ENCODE data around the gene ADRA2B. TPM values are rescaled to one million over a fixed set of nuclear protein-coding genes. Genes with fewer than 3 reads are reported as not detected.
"Not testable (repeated sequence)": the region's sequence is repeated elsewhere in the genome, so short reads cannot be mapped to it uniquely, and the experiment has no call there.

ADRA2B gene
- total and polyA plus RNA-seq, 2 donors (not counting 1 experiment from before 2014, with no cell fraction given), result 0.07 TPM; not detected in 1

DNA sequence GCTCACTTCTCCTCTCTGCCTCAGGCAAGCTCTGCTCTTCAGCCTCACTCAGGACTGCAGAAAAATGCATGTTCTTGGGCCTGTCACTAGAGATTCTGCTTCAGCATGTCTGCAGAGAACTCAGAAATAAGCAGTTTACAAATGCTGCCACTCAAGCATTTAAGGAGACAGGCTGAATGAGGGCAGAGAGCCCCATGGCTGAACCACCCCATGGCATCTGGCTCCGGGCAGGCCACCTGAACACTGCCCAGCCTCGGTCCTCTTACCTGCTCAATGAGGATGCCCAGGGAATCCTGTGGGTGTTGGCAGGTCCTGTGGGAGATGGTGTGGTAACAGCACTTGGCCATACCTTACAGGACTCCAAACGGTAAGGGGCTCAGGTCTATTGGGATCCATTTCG is 50.4 kb downstream of the ADRA2B start:
- not testable (repeated sequence) for H3K79me2 ChIP-seq (ENCODE audit: control insufficient read depth, insufficient read depth, low read length); DNase-seq (ENCODE audit: low read depth in 2 of 2)

DNA sequence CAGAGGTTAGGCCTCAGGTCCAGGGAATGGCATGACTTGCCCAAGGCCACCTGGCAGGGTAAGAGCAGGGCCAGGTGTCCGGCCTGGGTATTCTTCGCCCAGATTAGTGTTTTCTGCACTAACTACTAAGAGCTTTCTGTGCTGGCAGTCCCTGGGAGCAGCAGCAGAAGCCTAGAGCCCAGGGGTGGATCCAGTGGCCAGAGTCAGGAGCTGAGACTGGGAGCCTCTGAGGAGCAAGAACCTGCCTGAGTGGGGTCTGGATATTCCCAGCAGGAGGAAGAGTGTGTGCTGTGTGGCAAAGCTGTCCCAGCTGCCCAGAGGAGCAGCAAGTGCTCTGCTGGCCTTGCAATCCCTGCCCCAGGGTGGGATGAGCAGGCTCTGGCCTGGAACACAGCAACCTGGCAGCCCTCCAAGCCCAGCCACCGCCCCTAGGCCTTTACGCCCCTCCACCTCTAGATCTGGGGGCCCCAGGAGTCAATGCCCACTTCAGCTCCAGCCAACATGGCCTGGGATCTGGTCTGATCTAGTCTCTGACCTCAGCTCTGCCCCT is 50.9 kb downstream of the ADRA2B start:
- Histone ChIP-seq H3K4me3 (replicated peaks in 1 of 4; ENCODE audit: control extremely low read depth in 1 of 4, insufficient read depth in 1 of 4, low read depth in 3 of 4, low read length in 4 of 4) (no peak overlapping the region), H2AFZ (ENCODE audit: low read length) (no peak overlapping the region), H3K9me3 (ENCODE audit: control insufficient read depth, insufficient read depth, low read depth, low read length) (no peaks in the 10 kb centered on the region), H3K79me2 (ENCODE audit: control insufficient read depth, insufficient read depth, low read length) (no peaks in the 10 kb centered on the region), H3K4me2 (ENCODE audit: extremely low read depth, insufficient read depth, low read length) (no peak overlapping the region), H3K36me3 (ENCODE audit: control insufficient read depth, insufficient read depth, low read length) (no peaks in the 10 kb centered on the region), H4K20me1 (ENCODE audit: control insufficient read depth, extremely low read depth, insufficient read depth, low read length) (no peaks in the 10 kb centered on the region), H3K27me3 (ENCODE audit: control insufficient read depth, insufficient read depth, low read length) (no peaks in the 10 kb centered on the region), H3K27ac (ENCODE audit: insufficient read depth, low read length) (no peak overlapping the region), H3K4me1 (ENCODE audit: control insufficient read depth, extremely low read depth, insufficient read depth, low read length) (no peaks in the 10 kb centered on the region), H3K9ac (ENCODE audit: insufficient read depth, low read length) (no peak overlapping the region)
- TF ChIP-seq, protein P1, sequence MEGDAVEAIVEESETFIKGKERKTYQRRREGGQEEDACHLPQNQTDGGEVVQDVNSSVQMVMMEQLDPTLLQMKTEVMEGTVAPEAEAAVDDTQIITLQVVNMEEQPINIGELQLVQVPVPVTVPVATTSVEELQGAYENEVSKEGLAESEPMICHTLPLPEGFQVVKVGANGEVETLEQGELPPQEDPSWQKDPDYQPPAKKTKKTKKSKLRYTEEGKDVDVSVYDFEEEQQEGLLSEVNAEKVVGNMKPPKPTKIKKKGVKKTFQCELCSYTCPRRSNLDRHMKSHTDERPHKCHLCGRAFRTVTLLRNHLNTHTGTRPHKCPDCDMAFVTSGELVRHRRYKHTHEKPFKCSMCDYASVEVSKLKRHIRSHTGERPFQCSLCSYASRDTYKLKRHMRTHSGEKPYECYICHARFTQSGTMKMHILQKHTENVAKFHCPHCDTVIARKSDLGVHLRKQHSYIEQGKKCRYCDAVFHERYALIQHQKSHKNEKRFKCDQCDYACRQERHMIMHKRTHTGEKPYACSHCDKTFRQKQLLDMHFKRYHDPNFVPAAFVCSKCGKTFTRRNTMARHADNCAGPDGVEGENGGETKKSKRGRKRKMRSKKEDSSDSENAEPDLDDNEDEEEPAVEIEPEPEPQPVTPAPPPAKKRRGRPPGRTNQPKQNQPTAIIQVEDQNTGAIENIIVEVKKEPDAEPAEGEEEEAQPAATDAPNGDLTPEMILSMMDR (conservative IDR thresholded peaks at IDR 0.05 in 1 of 2, IDR thresholded peaks at IDR 0.05 in 1 of 2; ENCODE audit: low read depth in 1 of 2, low read length in 2 of 2), result no peak
- TF ChIP-seq EZH2 (IDR thresholded peaks at IDR 0.05; ENCODE audit: low read length, missing control alignments), result no peak
- DNase-seq (ENCODE audit: low read depth in 2 of 2), result no peak

More for the DNA sequence above, 50.4 kb downstream of the ADRA2B start:
- H3K4me1 ChIP-seq (ENCODE audit: control insufficient read depth, extremely low read depth, insufficient read depth, low read length); H3K36me3 ChIP-seq (ENCODE audit: control insufficient read depth, insufficient read depth, low read length); H3K27me3 ChIP-seq (ENCODE audit: control insufficient read depth, insufficient read depth, low read length); H3K4me2 ChIP-seq (ENCODE audit: extremely low read depth, insufficient read depth, low read length); H3K9ac ChIP-seq (ENCODE audit: insufficient read depth, low read length); H4K20me1 ChIP-seq (ENCODE audit: control insufficient read depth, extremely low read depth, insufficient read depth, low read length); H3K4me3 ChIP-seq (replicated peaks in 1 of 4; ENCODE audit: control extremely low read depth in 1 of 4, insufficient read depth in 1 of 4, low read depth in 3 of 4, low read length in 4 of 4); H3K27ac ChIP-seq (ENCODE audit: insufficient read depth, low read length); H3K9me3 ChIP-seq (ENCODE audit: control insufficient read depth, insufficient read depth, low read depth, low read length); H2AFZ ChIP-seq (ENCODE audit: low read length): not testable (repeated sequence)

DNA sequence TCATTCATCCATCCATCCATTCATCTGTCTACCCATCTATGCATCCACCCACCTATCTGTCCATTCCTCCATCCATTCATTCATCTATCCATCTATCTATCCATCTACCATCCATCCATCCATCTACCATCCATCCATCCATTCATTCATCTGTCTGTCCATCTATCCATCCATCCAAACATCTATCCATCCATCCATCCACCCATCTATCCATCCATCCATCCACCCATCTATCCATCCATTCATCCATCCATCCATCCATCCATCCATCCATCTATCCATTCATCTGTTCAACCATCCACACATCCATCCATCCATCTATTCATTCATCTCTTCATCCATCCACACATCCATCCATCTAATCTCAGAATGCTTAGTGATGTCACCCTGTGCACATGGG is 51.6 kb downstream of the ADRA2B start:
- H3K4me3 ChIP-seq (replicated peaks in 1 of 4; ENCODE audit: control extremely low read depth in 1 of 4, insufficient read depth in 1 of 4, low read depth in 3 of 4, low read length in 4 of 4); H3K27ac ChIP-seq (ENCODE audit: insufficient read depth, low read length); H3K9ac ChIP-seq (ENCODE audit: insufficient read depth, low read length); DNase-seq (ENCODE audit: low read depth in 2 of 2); H3K79me2 ChIP-seq (ENCODE audit: control insufficient read depth, insufficient read depth, low read length); H3K4me2 ChIP-seq (ENCODE audit: extremely low read depth, insufficient read depth, low read length); H3K27me3 ChIP-seq (ENCODE audit: control insufficient read depth, insufficient read depth, low read length); H3K4me1 ChIP-seq (ENCODE audit: control insufficient read depth, extremely low read depth, insufficient read depth, low read length); H3K9me3 ChIP-seq (ENCODE audit: control insufficient read depth, insufficient read depth, low read depth, low read length); H3K36me3 ChIP-seq (ENCODE audit: control insufficient read depth, insufficient read depth, low read length); H4K20me1 ChIP-seq (ENCODE audit: control insufficient read depth, extremely low read depth, insufficient read depth, low read length); H2AFZ ChIP-seq (ENCODE audit: low read length): not testable (repeated sequence)

DNA sequence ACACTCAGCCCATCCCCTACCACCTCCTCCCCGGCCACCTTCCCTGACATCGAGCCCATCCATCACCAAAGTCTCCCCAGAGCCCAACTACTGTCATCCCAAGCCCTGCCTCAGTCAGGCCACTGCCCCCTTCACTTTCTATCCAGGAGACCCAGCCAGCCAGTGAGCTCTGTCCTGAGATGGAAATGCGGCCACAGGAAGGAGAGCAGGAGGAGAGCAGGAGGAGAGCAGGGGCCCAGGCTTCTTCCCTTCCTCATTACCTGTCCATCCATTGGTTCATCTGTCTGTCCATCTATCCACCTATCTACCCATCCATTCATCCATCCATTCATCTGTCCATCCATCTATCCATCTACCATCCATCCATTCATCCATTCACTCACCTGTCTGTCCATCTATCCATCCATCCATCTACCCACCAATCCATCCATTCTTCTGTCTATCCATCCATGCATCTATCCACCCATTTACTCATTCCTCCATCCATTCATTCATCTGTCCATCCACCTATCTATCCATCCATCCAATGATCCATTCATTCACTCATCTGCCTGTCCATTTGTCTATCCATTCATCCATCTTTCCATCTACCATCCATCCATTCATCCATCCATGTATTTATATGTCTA is 52.2 kb downstream of the ADRA2B start:
- H3K4me3 ChIP-seq (replicated peaks in 1 of 4; ENCODE audit: control extremely low read depth in 1 of 4, insufficient read depth in 1 of 4, low read depth in 3 of 4, low read length in 4 of 4); H4K20me1 ChIP-seq (ENCODE audit: control insufficient read depth, extremely low read depth, insufficient read depth, low read length); DNase-seq (ENCODE audit: low read depth in 2 of 2); H3K9me3 ChIP-seq (ENCODE audit: control insufficient read depth, insufficient read depth, low read depth, low read length); H3K4me2 ChIP-seq (ENCODE audit: extremely low read depth, insufficient read depth, low read length); H3K79me2 ChIP-seq (ENCODE audit: control insufficient read depth, insufficient read depth, low read length); H3K9ac ChIP-seq (ENCODE audit: insufficient read depth, low read length); H2AFZ ChIP-seq (ENCODE audit: low read length); H3K27me3 ChIP-seq (ENCODE audit: control insufficient read depth, insufficient read depth, low read length); H3K27ac ChIP-seq (ENCODE audit: insufficient read depth, low read length); H3K36me3 ChIP-seq (ENCODE audit: control insufficient read depth, insufficient read depth, low read length); H3K4me1 ChIP-seq (ENCODE audit: control insufficient read depth, extremely low read depth, insufficient read depth, low read length): not testable (repeated sequence)
